Fibroblast of skin of scalp (primary cell): ENCODE results near the gene PRKCSH.

ENCODE experiments used
- DNase-seq: peaks from one replicate; pipeline ENCODE4 v3.0.0-alpha.2; 2013

The PRKCSH gene

GRCh38 chr19:11479090-11479897, 43.9 kb downstream of the PRKCSH start:
- DNase-seq, result peak; percentile 19

DNA sequence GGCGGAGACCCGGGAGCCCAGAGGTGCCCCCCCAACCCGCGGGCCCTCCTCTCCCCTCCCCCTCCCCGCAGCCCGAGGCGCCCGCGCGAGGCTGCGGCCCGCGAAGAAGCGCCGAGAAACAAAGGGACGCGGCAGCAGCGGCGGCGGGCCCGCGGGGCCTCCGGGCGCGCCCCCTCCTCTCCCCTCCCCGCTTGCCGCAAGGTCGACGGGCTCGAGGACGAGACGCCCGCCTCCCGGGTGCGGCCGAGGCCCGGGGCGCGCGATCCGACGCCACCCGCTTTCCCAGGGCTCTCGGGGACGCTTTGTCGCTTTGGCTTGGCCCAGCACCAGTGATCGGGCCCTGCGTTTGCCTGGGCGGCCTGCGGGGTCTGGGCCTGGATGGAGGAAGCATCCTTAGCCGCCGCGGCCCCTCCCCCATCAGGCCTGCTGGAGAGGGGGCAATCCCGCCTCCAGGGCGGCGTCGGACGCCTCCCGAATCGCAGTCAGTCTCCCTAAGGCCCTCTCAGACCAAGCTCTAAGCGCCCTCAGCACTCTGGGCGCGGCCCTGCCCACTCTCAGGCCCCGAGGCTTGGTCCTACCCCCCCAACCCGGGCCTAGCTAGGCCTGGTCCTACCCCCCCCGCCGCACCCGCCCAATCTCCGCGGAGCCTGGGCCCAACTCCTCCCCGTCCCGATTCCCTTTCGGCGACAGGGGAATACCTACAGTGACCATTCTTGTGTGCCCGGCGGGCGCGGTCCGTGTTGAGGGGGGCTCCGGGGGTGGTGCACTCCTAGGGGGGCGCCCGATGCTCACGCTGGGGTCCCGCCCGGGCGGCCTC, 44.7 kb downstream of the PRKCSH start:
- no peak for DNase-seq

DNA sequence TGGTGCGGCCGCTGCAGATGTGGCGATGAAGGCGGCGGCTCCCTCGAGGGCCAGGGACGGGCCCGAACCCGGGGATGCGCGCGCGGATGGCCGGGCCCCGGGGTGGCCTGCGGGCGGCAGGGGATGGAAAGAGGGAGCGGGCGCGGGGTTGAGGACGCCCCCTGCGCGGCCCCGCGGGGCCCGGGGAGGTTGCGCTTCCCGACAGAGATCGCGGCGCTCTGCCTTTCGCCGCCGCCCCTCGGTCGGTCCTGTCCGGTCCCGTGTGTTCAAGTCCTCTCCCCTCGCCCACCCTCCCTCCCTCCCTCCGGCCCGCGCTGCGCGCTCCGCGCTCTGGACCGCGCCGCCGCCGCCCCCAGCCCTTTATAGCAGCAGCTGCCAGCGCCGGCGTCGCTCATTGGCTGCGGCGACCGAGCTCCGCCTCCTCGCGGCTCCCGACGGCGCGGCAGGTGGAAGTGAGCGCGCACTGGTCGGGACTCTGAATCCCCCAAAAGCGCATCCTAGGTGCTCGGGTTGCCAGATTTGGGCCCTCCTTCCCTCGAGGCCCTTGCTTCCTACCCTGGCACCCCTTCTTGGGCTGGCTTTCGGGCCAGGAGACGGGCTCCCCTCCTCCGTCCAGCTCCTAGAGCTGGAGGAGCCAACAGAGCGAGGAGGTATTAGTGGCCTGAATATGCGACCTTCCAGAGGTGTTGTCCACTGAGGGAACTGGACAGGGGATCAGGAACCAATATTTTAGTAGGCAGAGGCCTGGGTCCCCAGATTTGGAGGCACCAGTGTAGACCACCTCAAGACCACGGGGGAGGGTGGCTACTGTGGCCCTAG, 45.5 kb downstream of the PRKCSH start, which contains the start of gene ELAVL3:
ELAVL3 (minus strand) TSS at position 332 of the 819 bp plus-strand sequence. CDS start 438 bp downstream, outside the sequence.
- no peak for DNase-seq

DNA sequence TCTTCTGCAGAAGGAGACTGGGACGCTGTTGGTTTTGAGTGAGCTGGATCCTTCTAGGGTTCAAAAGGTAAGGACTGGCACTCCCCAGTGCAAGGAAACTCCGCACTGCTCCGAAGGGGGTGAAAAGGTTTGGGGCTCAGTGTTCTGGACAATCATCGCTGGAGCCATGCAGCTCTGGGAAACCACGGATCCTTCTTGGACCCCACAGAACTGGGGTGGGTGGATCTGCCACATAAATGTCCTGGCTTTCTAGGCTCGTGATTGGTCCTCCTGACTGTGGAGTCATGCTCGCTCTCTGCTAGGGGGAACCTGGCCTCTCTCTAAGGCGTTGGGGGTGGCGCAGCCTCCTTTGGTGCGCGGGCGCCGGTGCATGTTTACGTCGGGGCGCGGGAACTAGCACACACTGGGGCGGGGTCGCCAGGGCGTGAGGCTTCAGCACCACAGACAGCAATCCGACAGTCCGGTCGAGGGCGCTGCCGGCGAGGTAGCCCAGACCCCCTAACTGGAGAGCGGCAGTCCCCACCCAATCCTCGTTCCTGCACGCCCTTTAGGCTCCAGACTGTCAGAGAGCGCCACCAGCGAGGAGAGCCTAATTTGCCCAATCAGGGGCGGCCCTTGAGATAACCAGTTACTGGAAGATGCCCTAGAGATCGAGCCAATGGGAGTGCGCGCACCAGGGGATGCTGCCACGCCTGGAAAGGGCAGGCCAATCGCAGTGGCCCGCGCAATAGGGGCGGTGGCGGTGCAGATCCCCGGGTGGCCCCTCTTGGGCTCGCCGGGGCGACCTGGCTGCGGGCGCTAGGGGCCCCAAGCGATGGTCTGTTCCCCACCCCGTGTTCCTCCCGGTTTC, 46.3 kb downstream of the PRKCSH start:
- peak; percentile 90 for DNase-seq

GRCh38 chr19:11482384-11483050, 47.1 kb downstream of the PRKCSH start:
- DNase-seq, result peak; percentile 84

DNA sequence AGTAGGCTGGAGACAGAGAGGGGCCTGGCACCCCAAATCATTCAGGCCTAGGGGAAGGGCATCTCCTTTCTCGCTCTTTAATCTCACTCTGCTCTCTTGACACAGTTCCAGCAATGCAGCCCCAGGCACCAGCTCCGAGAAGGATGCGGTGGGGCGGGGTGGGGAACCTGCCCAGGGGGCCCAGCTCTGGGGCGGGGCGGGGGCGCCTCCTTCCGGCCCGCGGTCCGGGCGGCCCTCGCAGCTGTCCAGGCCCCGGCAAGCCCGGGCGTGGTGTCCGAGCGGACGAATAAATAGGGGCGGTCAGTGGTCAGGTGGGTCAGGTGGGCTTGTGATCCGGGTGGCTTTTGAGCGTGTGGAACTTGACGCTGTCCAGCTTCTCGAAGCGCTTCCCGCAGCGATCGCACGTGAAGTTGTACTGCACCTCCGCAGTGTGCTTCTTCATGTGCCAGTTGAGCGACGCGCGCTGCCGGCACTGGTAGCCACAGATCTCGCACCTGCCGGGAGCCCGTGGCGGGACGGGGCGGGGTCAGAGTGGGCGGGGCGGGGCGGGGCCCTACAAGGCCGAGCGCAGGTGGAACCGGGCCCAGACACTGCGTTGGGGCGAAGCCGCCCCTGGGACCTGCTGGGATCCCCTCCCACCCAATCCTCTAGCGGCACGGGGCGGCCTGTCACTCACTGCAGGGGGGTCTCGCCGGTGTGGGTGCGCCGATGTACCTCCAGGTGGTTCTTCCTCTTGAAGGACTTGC, 48.1 kb downstream of the PRKCSH start:
- no peak for DNase-seq

GRCh38 chr19:11485245-11485837, 49.9 kb downstream of the PRKCSH start:
- DNase-seq, result no peak

DNA sequence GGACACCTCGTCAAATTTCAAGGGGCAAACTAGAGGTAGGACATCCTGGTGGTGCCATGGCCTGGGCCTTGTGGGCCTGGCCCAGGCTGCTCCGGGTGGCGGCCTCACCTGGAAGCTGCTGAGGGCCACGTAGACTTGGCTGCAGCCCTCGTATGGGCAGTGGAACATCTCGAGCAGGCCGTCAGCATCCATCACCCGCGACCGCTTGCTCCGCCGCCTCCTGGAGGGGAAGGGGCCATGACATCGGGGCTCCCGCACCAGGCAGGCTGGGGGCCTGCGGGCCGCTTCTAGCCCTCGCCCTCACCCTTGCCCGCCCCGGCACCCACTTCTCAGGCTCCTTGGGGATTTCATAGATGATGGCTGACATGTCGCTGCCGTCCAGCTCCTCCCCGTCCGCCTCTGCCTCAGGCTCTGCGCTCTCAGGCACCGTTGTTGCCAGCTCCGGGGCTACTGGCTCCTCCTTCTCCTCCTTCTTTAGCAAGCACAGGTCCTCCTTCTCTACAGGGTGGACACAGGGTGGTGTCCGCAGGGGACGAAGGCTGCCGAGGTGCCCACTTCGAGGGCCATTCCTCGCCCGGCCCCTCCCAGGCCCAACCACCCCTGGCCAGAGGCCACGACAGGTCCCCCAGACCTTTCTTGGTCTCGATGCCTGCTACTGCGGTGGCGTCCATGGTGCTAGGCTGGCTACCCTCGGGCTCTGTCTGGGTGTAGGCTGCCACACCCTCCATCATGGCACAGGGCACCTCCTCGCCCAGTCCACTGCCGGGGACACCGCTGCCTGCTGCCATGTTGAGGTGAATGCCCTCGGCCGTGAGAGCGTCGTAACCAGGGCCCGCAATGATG, 51.4 kb downstream of the PRKCSH start:
- DNase-seq, result no peak

GRCh38 chr19:11489378-11489777, 53.9 kb downstream of the PRKCSH start:
- no peak for DNase-seq

- no peak for DNase-seq
Observed at GRCh38 chr19:11494634-11495285, 59.3 kb downstream of the PRKCSH start.

GRCh38 chr19:11495481-11495880, 60.0 kb downstream of the PRKCSH start:
- DNase-seq, result no peak

DNA sequence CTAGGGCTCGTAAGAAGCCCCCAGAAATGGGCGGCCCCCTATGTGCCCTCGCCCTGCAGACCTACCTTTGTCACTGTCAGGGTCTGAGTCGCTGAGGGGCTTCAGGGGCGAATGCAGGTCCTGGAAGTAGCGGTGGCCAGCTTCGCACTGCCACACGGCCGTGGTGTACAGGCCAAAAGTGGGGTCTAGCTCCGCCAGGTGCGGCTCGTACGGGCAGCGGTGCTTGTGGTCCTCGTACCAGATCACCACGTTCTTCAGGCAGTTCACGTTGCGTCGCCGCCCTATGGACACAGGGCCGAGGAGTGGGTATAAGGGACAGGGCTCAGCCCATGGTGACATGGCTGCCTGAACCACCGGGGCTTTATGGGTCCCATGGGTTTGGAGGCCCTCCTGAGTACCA, 60.5 kb downstream of the PRKCSH start:
- DNase-seq, result no peak

DNA sequence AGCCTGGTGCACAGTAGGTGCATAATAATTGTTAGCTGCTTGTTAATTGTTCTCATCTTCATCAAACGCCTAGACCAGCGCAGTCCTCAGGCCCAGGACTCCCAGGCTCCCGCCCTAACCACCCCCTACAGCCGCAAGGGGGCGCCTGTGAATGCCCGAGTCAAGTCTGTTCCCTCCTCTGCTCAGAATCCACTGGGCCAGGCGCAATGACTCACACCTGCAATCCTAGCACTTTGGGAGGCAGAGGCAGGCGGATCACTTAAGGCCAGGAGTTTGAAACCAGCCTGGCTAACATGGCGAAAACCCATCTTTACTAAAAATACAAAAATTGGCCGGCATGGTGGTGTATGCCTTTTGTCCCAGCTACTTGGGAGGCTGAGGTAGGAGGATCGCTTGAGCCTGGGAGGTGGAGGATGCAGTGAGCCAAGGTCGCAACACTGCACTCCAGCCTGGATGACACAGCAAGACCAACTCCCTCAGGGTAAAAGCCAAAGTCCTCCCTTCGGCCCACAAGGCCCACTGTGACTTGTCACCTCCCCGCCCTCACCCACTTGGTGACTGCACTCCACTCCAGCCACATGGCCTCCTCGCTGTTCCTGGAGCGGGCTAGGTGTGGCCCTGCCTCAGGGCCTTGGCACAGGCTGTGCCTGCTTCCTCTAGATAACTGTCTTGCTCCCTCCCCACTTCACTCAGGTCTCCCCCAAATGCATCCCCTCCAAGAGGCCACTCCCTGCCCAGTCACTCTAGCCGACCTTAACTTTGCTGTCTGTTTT, 61.1 kb downstream of the PRKCSH start:
- DNase-seq, result peak; percentile 86

- DNase-seq, result no peak
Observed at GRCh38 chr19:11499220-11499726, 63.8 kb downstream of the PRKCSH start.

DNA sequence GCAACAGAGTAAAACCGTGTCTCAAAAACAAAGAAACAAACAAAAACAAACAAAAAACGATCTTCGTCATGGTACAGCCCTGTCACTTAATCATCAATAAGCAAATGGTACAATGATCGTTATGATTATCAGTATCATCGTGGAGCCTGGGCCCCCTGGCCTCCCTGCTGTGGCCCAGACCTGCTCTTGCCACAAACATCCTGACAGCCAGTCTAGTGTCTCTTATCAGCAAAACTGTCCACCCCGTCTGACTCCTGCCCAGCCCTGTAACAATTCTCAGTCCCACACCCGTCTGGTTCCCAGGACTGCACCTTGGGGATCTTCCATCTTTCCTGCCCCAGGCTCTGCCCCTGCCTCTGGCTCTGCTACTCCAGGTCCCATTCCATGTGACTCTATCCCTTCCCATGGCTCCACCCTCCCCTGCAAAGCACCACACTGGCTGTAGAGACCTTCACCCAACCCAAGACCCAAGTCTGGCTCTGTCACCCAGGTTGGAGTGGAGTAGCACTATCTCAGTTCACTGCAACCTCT, 64.5 kb downstream of the PRKCSH start:
- no peak for DNase-seq
